Umbilical cord (tissue), 2 donors: ENCODE measurements around the gene MAP3K14. TPM values are rescaled to one million over a fixed set of nuclear protein-coding genes. Genes with fewer than 3 reads are reported as not detected.

ENCODE experiments used
- DNase-seq: peaks from one replicate; pipeline ENCODE4 v3.0.0-alpha.2; 2015; ENCODE audit warnings: low spot score
- total RNA-seq: library from RNA; depleted of rRNA; stranded (reverse); fragments of >200 nt; gene quantifications from one replicate; pipeline ENCODE4 v1.2.3, GENCODE V29; 2014; ENCODE audit warnings: low replicate concordance; ENCODE audit not compliant: insufficient read depth

Gene MAP3K14
- total RNA-seq, 1 donor from 2014 or later, result 0.96 TPM

GRCh38 chr17:45236282-45236606, 80.6 kb downstream of the MAP3K14 start:
- no peak for DNase-seq

- DNase-seq, result peak; percentile 52
Observed at GRCh38 chr17:45235416-45236281, 81.2 kb downstream of the MAP3K14 start.

GRCh38 chr17:45234641-45235415, 82.0 kb downstream of the MAP3K14 start:
- no peak for DNase-seq

- no peak for DNase-seq
Observed at GRCh38 chr17:45233423-45233924, 83.3 kb downstream of the MAP3K14 start.

DNA sequence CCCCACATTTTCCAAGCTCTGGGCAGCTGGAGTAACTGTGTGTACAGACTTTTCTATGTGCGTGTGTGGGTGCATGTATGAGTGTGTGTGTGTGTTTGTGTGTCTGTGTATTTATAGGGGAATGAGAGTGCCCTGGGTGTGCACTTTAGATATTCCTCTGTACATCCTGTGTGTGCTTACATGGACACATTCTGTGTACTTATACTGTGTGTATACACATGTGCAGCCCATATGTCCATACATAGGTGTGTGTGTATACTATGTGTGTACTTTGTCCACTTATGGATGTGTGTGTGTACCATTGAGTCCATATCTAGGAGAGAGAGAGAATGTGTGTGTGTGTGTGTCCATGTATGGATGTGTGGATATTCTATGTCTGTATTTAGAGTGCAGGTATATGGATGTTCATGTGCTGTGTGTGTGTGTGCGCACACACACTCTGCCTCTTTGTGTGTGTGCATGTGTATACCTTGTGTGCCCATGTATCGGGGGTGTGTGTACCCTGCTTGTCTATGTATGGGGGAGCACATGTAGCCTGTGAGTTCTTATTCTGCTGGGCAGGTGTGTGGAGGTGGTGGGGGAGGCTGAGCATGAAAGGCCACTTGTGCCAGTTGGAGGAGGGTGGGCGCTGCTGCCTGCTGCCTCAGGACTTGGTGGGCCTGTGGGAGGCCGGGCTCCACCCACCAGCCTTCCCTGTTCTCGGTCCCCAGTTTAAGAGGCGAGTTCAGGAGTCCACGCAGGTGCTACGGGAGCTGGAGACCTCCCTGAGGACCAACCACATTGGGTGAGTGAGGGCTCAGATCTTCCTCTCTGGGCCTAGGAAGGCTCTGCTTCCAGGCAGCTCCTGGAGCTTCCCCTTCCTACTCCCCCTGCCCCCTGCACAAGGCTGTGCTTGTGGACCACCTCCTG, 84.1 kb downstream of the MAP3K14 start:
- no peak for DNase-seq

DNA sequence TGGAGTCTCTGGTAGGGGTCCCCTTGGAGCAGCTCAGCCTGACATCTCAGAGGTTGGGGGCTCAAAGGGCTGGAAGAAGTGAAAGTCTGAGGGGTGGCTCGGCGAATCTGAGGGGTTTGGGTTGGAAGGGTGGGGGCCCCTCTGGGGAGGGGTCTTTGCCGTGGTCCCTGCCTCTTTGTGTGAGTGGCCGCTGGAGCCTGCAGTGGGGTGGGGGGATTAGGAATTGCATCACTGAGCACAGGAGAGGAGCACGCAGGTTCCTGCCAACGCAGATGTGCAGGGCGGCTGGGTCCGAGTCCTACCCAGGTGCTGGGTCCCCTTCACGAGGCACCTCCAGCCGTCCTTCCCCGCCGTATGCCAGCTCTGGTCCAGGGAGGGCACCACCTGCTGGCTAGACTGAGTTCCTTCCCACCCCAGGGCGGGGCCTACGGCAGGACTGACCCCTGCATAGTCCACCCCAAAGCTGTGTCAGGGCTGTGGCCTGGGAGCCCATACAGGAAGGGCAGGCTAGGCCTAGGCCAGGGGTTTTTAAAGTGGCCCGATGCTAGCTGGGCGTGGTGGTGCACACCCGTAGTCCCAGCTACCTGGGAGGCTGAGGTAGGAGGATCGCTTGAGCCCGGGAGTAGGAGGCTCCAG, 85.2 kb downstream of the MAP3K14 start:
- no peak for DNase-seq

DNA sequence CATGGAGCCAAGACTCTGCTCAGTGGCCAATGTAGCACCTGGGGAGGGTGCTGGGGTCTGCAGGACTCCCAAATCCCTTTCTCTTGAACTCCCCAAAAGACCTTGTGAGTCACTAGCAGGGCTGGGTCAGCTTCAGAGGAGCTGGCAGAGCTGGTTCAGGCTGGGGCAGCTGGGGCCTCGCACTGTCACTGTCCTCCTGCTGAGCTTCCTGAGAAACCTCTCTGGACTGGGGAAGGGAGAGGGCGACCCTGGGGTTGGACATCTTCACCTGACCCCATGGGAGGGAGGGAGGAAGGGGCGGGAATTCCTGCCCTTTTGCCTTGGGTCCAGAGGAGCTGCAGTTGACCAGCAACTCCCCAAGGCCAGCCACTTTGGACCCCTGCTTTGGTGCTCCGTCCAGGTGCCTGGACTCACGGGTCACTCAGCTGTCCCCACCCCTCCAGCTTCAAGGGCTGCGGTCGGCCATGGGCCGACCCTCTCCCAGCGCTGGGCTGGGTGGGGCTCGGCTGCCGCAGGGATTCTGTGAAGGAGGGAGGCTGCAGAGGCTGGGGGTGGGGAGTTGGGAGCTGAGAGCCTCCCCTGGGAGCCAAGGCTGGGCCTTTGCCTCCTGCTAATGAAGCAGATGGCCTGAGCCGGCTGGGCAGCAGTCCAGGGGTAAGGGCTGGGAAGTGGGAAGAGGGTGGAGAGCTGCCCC, 85.9 kb downstream of the MAP3K14 start:
- peak; percentile 60 for DNase-seq

DNA sequence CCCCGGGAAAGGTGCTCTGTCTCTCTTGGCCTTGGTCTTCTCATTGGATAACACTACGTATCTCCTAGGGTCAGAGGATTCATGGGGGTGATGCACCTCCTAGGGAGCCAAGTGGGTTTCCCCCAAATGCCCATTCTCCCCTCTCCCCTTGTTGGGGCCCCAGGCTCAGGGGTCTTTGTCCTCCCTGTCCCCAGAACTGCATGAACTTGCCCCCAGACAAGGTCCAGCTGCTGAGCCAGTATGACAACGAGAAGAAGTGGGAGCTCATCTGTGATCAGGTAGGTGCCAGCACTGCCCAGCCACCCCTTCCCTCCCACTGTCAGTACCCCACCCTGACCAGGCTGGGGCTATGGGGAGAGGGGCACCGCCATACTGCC, 86.4 kb downstream of the MAP3K14 start:
- no peak for DNase-seq

- no peak for DNase-seq
Observed at GRCh38 chr17:45229681-45230409, 87.0 kb downstream of the MAP3K14 start.

GRCh38 chr17:45228763-45229539, 87.9 kb downstream of the MAP3K14 start:
- DNase-seq, result peak; percentile 83

- no peak for DNase-seq
Observed at GRCh38 chr17:45227926-45228762, 88.7 kb downstream of the MAP3K14 start.

GRCh38 chr17:45227101-45227925, 89.5 kb downstream of the MAP3K14 start:
- DNase-seq, result no peak

DNA sequence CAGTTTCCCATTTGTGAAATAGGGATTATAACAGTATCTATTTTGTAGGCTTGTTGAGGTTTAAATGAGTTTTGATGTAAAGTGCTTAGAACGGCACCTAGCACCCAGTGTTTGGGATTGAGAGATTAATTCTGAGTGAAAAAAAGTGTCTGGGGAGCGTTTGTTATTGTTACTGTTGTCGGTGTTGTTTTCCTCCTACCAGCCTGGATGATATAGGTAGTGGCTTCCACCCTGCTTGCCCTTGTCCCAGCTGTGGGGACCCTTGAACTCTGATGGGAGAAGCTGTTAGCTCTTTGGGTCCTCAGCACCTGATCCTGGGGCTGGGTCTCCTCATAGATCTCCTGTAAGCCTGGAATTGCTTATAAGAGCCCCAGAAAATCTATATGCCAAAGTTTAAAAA, 90.2 kb downstream of the MAP3K14 start:
- no peak for DNase-seq

GRCh38 chr17:45225964-45226530, 90.8 kb downstream of the MAP3K14 start:
- no peak for DNase-seq

DNA sequence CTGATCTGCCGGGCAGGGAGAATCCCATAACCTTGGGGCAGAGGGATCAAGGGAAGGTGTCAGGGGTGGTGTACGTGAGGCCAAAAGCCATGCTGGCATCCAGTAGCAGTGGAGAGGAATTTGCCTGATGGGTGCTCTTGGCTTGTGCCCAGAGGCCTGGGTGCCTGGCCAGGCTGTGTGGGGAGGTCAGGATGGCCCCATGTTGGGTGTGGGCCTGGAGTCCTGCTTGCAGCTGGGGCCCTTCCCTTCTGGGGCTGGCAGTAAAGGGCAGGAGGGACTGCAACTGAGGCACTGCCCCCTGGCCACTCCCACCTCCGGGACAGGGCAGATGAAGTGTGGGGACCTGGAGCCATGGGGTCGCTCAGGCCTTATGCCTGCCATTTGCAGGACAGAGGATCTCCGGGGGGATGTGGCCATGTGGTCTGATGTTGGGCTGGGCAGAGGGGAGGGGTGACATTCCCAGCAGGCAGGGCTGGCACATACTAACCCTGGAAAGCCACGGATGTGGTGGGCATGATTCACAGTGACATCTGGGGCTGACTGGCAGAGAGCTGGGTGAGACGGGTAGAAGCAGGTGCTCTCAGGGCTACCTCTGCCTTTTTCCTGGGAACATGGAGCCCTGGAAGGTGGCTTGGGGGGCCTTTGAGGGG, 91.6 kb downstream of the MAP3K14 start:
- no peak for DNase-seq

DNA sequence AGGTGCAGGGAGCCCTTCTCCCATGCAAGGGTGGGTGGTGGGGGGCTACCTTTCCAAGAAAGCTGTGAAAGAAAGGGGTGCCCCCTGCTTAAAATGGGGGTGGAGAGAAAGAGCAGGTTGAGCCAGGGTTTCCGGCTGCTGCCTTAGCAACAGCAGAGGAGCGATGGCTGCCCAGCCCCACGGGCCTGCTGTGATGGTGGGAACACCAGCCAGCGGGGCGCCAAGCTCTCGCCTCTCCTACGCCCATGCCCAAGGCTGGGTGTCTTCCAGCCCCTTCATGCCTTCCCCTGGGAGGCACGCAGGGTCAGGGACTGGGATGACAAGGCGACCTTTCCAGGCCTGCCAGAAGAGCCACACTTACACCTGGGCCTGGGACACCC, 92.2 kb downstream of the MAP3K14 start:
- DNase-seq, result no peak
